Neuronal stem cell (in vitro differentiated cells): ENCODE measurements around the gene MIPEP.

ENCODE experiments used
- DNase-seq: peaks from one replicate; pipeline ENCODE4 v3.0.0-alpha.2; 2013; ENCODE audit warnings: low spot score
- H2AFZ ChIP-seq: one replicate; pipeline ENCODE4 v1.6.1; 2013; ENCODE audit warnings: mild to moderate bottlenecking, low read length, inconsistent platforms
- H2AK5ac ChIP-seq: 2 replicates; pipeline ENCODE4 v1.6.1; 2013; ENCODE audit warnings: low read depth, mild to moderate bottlenecking, inconsistent platforms, low read length, moderate library complexity, mixed read lengths
- H2BK120ac ChIP-seq: 2 replicates; pipeline ENCODE4 v1.6.1; 2013; ENCODE audit warnings: low read depth, mild to moderate bottlenecking, inconsistent platforms, low read length, moderate library complexity, mixed read lengths
- H2BK12ac ChIP-seq: one replicate; pipeline ENCODE4 v1.6.1; 2013; ENCODE audit warnings: low read length, inconsistent platforms
- H2BK15ac ChIP-seq: 2 replicates; pipeline ENCODE4 v1.6.1; 2013; ENCODE audit warnings: mild to moderate bottlenecking, low read length, inconsistent platforms, mixed read lengths
- H2BK5ac ChIP-seq: one replicate; pipeline ENCODE4 v1.6.1; 2013; ENCODE audit warnings: inconsistent platforms, mild to moderate bottlenecking, low read length, moderate library complexity
- H3K14ac ChIP-seq: one replicate; pipeline ENCODE4 v1.6.1; 2013; ENCODE audit warnings: low read length, inconsistent platforms
- H3K18ac ChIP-seq: 2 replicates; pipeline ENCODE4 v1.6.1; 2013; ENCODE audit warnings: low read length, inconsistent platforms
- H3K23ac ChIP-seq: 2 replicates; pipeline ENCODE4 v1.6.1; 2013; ENCODE audit warnings: low read depth, mild to moderate bottlenecking, mixed read lengths, low read length, inconsistent platforms; ENCODE audit not compliant: poor library complexity
- H3K27ac ChIP-seq: replicated peaks from 3 replicates; pipeline ENCODE4 v1.5.1; 2013; ENCODE audit warnings: low read length, inconsistent platforms
- H3K27me3 ChIP-seq, 3 experiments: 2 replicates each; pipeline ENCODE4 v1.6.1; 2013; ENCODE audit warnings: low read length in 3 of 3, mild to moderate bottlenecking in 2 of 3, inconsistent platforms in 1 of 3, low read depth in 1 of 3, mixed read lengths in 1 of 3, moderate library complexity in 1 of 3; ENCODE audit not compliant: control insufficient read depth in 3 of 3, insufficient read depth in 3 of 3
- H3K36me3 ChIP-seq, 2 donors: replicated peaks in 1 of 2; 2 replicates each; pipeline ENCODE4 v1.6.1; 2013; ENCODE audit warnings: low read length in 2 of 2; ENCODE audit not compliant: control insufficient read depth in 2 of 2, insufficient read depth in 2 of 2
- H3K4ac ChIP-seq: 2 replicates; pipeline ENCODE4 v1.6.1; 2013; ENCODE audit warnings: inconsistent platforms, mild to moderate bottlenecking, low read length, moderate library complexity
- H3K4me1 ChIP-seq, 2 donors: 1 replicate in 1 of 2; 2 replicates in 1 of 2; pipeline ENCODE4 v1.6.1; 2013; ENCODE audit warnings: low read length in 2 of 2, low read depth in 1 of 2; ENCODE audit not compliant: control insufficient read depth in 2 of 2, insufficient read depth in 1 of 2
- H3K4me2 ChIP-seq: one replicate; pipeline ENCODE4 v1.6.1; 2013; ENCODE audit warnings: mild to moderate bottlenecking, low read length, inconsistent platforms; ENCODE audit not compliant: insufficient read depth, poor library complexity, severe bottlenecking
- H3K4me3 ChIP-seq, 2 donors: 2 replicates each; pipeline ENCODE4 v1.5.1; 2013; ENCODE audit warnings: low read length in 2 of 2, mild to moderate bottlenecking in 2 of 2, inconsistent platforms in 1 of 2, moderate library complexity in 1 of 2
- H3K79me1 ChIP-seq: one replicate; pipeline ENCODE4 v1.6.1; 2013; ENCODE audit warnings: low read depth, mild to moderate bottlenecking, inconsistent platforms, low read length, moderate library complexity
- H3K9ac ChIP-seq: one replicate; pipeline ENCODE4 v1.6.1; 2013; ENCODE audit warnings: mild to moderate bottlenecking, low read depth, low read length, inconsistent platforms; ENCODE audit not compliant: poor library complexity
- H3K9me3 ChIP-seq, 2 donors: replicated peaks in 1 of 2; 2 replicates each; pipeline versions ENCODE3 to v1.6.1; 2013; ENCODE audit warnings: low read length in 2 of 2, mild to moderate bottlenecking in 2 of 2, inconsistent platforms in 1 of 2, low read depth in 1 of 2, mixed read lengths in 1 of 2, moderate library complexity in 1 of 2; ENCODE audit not compliant: control insufficient read depth in 2 of 2, insufficient read depth in 1 of 2
- H4K8ac ChIP-seq: one replicate; pipeline ENCODE4 v1.6.1; 2013; ENCODE audit warnings: low read depth, mild to moderate bottlenecking, inconsistent platforms, low read length, moderate library complexity
- H4K91ac ChIP-seq: one replicate; pipeline ENCODE4 v1.6.1; 2013; ENCODE audit warnings: low read length, low read depth, mild to moderate bottlenecking, inconsistent platforms; ENCODE audit not compliant: poor library complexity
- WGBS, 2 donors: extraction: QIAGEN DNeasy Blood & Tissue Kit; methylation state at CpG; one replicate each; pipeline ENCODE4 v1.1.7; 2013; ENCODE audit warnings: missing lambda C conversion rate in 2 of 2, mixed read lengths in 1 of 2; ENCODE audit not compliant: insufficient read length in 2 of 2, insufficient replicate concordance in 1 of 2; ENCODE audit errors: extremely low coverage in 2 of 2; 5-methylcytosine and 5-hydroxymethylcytosine counted together

The MIPEP gene

DNA sequence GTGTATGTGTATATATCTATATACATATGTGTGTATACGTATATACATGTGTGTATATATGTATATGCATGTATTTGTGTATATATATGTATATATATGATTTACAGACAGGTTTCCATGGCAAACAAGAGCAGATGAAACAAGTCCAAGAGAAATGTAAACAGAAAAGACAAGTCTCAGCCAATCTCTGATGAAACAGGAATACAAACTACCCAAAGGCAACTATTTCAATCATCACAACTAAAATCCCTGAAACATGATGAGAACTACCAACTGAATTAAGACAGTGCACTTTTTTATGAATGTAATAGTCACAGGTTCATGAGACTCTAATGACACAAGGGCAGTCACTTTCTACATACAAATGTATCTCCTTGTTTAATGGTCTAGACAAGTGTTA is 178.8 kb downstream of the MIPEP start:
- no peak overlapping the region for H4K91ac ChIP-seq
- H3K4ac ChIP-seq: no peak overlapping the region
- no peak overlapping the region for H4K8ac ChIP-seq
- no peak for DNase-seq
- H3K4me3 ChIP-seq: no peak overlapping the region
- H3K18ac ChIP-seq: no peak overlapping the region
- peaks cover under 1 to 2% of the 10 kb centered on the region in 2 donors for H3K4me1 ChIP-seq
- H3K9ac ChIP-seq: no peak overlapping the region
- H3K27me3 ChIP-seq: no peaks in the 10 kb centered on the region
- no peak overlapping the region for H3K27ac ChIP-seq
- H2AFZ ChIP-seq: no peak overlapping the region
- H2BK15ac ChIP-seq: no peak overlapping the region
- H2BK120ac ChIP-seq: no peak overlapping the region
- no peak overlapping the region for H2BK5ac ChIP-seq
- H3K79me1 ChIP-seq: no peaks in the 10 kb centered on the region
- H2AK5ac ChIP-seq: no peak overlapping the region
- no peaks in the 10 kb centered on the region for H3K36me3 ChIP-seq
- H3K14ac ChIP-seq: no peak overlapping the region
- H3K23ac ChIP-seq: no peak overlapping the region
- no peak overlapping the region for H2BK12ac ChIP-seq
- H3K9me3 ChIP-seq: peaks cover 0 to 2% of the 10 kb centered on the region in 2 donors
- no peak overlapping the region for H3K4me2 ChIP-seq
- WGBS, 2 donors: no CpG with 5 or more reads among the region's 1 CpG

DNA sequence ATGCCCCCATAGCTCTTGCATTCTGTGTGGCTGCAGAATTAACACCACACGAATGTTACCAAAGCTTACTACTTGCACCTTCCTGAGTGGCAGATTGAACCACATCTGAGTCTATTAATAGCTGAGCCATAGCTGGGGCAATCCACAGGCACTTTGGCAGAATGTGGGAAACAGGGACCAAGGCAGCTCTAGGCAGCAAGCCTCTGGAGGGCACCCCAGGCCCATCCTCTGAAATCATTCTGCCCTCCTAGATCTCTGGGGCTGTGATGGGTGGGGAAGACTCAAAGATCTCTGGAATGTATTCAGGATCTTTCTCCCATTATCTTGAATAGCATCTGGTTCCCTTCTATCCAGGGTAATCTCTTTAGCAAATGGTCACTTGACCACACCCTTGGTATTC is 179.7 kb downstream of the MIPEP start:
- H3K4me2 ChIP-seq: no peak overlapping the region
- H3K18ac ChIP-seq: no peak overlapping the region
- H3K27me3 ChIP-seq: no peaks in the 10 kb centered on the region
- no peaks in the 10 kb centered on the region for H3K79me1 ChIP-seq
- H2BK15ac ChIP-seq: no peak overlapping the region
- H3K23ac ChIP-seq: no peak overlapping the region
- no peak overlapping the region for H3K4ac ChIP-seq
- H2BK12ac ChIP-seq: no peak overlapping the region
- no peak overlapping the region for H3K9ac ChIP-seq
- no peak overlapping the region for H4K8ac ChIP-seq
- WGBS, 2 donors: no CpG with 5 or more reads among the region's 1 CpG
- H2BK120ac ChIP-seq: no peak overlapping the region
- no peak overlapping the region for H2AFZ ChIP-seq
- no peak for DNase-seq
- peaks cover 0 to 2% of the 10 kb centered on the region in 2 donors for H3K9me3 ChIP-seq
- H3K14ac ChIP-seq: no peak overlapping the region
- H4K91ac ChIP-seq: no peak overlapping the region
- H3K27ac ChIP-seq: no peak overlapping the region
- H2BK5ac ChIP-seq: no peak overlapping the region
- no peak overlapping the region for H3K4me3 ChIP-seq
- no peaks in the 10 kb centered on the region for H3K36me3 ChIP-seq
- peaks cover 3 to 5% of the 10 kb centered on the region in 2 donors for H3K4me1 ChIP-seq
- H2AK5ac ChIP-seq: no peak overlapping the region

DNA sequence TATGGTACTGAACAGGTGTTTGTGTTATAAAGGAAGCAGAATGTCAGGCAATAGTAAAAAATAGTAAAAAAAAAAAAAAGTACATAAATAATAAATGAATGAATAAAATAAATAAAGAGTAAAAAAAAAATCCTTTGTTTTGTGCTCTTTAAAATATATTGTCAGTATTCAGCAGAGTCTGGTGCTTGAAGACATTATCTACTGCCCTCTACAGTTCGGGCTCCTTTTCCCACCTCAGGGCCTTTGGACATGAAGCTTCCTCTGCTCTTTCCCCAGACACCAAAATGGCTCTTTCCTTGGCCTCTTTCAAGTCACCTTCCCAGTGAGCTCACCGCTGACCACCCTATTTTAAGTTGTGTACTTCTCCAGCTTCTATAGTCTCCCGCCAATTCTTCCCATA is 181.5 kb downstream of the MIPEP start:
- no peaks in the 10 kb centered on the region for H3K36me3 ChIP-seq
- no peak overlapping the region for H2BK12ac ChIP-seq
- H3K4ac ChIP-seq: no peak overlapping the region
- no peak overlapping the region for H2AK5ac ChIP-seq
- no peak overlapping the region for H2BK15ac ChIP-seq
- H3K79me1 ChIP-seq: no peaks in the 10 kb centered on the region
- no peak overlapping the region for H3K27ac ChIP-seq
- H3K23ac ChIP-seq: no peak overlapping the region
- peaks cover 3 to 5% of the 10 kb centered on the region in 2 donors for H3K4me1 ChIP-seq
- no peak overlapping the region for H3K18ac ChIP-seq
- DNase-seq: no peak
- H3K4me2 ChIP-seq: no peak overlapping the region
- H3K4me3 ChIP-seq: no peak overlapping the region
- no peak overlapping the region for H3K14ac ChIP-seq
- no peak overlapping the region for H2BK5ac ChIP-seq
- H3K27me3 ChIP-seq: no peaks in the 10 kb centered on the region
- no peak overlapping the region for H2AFZ ChIP-seq
- no peaks in the 10 kb centered on the region for H3K9me3 ChIP-seq
- H2BK120ac ChIP-seq: no peak overlapping the region
- WGBS, 2 donors: no CpG with 5 or more reads among the region's 3 CpGs
- H4K91ac ChIP-seq: no peak overlapping the region
- no peak overlapping the region for H4K8ac ChIP-seq
- H3K9ac ChIP-seq: no peak overlapping the region

DNA sequence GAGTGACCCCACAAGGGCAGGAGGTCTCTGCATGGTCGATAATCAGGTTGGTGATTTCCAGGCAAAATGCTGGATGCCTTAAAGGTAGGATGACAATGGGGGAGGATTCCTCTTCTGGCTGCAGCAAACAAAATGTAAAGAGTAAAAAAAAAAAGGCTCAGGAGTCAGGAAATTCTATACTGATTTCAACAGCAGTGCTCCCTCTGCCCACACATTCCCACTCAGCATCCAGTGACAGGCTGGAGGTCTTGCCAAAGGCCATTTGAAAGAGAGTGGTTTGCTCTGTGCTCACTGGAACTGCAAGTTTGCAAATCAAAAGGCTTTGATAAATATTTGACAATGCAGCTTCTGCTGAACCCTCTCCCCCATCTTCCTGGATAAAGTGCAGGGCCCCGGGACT is 183.6 kb downstream of the MIPEP start:
- Histone ChIP-seq H4K8ac (no peak overlapping the region), H3K4me1 (peaks cover 3 to 5% of the 10 kb centered on the region in 2 donors), H4K91ac (no peak overlapping the region), H3K27me3 (no peaks in the 10 kb centered on the region), H2AFZ (peak overlapping the region; percentile 76), H3K4me3 (no peak overlapping the region), H2BK120ac (no peak overlapping the region), H2BK5ac (no peak overlapping the region), H3K36me3 (no peaks in the 10 kb centered on the region), H3K9ac (no peak overlapping the region), H3K4me2 (no peak overlapping the region), H3K18ac (no peak overlapping the region), H3K23ac (no peak overlapping the region), H3K4ac (no peak overlapping the region), H2AK5ac (no peak overlapping the region), H3K27ac (no peak overlapping the region), H2BK15ac (no peak overlapping the region), H3K79me1 (no peaks in the 10 kb centered on the region), H3K9me3 (no peaks in the 10 kb centered on the region), H3K14ac (no peak overlapping the region), H2BK12ac (no peak overlapping the region)
- no CpG with 5 or more reads among the region's 2 CpGs for WGBS, 2 donors
- DNase-seq: no peak
